Aorta (tissue), 5 donors: ENCODE results near the gene ERVFRD-1. TPM values are rescaled to one million over a fixed set of nuclear protein-coding genes. Genes with fewer than 3 reads are reported as not detected.
"Not testable (repeated sequence)": the region's sequence is repeated elsewhere in the genome, so short reads cannot be mapped to it uniquely, and the experiment has no call there.

Experiments used
- ATAC-seq: fragments of 200-7000 bp; cut with Tn5 transposase; one replicate; pipeline ENCODE4 v1.9.1; 2022; ENCODE audit warnings: moderate library complexity; ENCODE audit not compliant: low FRiP score
- DNase-seq, 2 donors: peaks; one replicate each; pipeline ENCODE4 v3.0.0-alpha.2; 2020
- H3K27ac ChIP-seq, 2 donors: one replicate each; pipeline ENCODE4 v1.5.1; 2013; ENCODE audit warnings: low read length in 2 of 2, mild to moderate bottlenecking in 2 of 2, moderate library complexity in 2 of 2, control low read depth in 1 of 2, inconsistent platforms in 1 of 2, low read depth in 1 of 2
- H3K27me3 ChIP-seq, 2 donors: one replicate each; pipeline ENCODE4 v1.6.1; 2013; ENCODE audit warnings: control low read depth in 1 of 2, low read length in 1 of 2, mild to moderate bottlenecking in 1 of 2, moderate library complexity in 1 of 2; ENCODE audit not compliant: insufficient read depth in 2 of 2, control insufficient read depth in 1 of 2
- H3K36me3 ChIP-seq, 2 donors: one replicate each; pipeline ENCODE4 v1.6.1; 2013; ENCODE audit warnings: control low read depth in 1 of 2, low read length in 1 of 2, mild to moderate bottlenecking in 1 of 2; ENCODE audit not compliant: insufficient read depth in 2 of 2, control insufficient read depth in 1 of 2
- H3K4me1 ChIP-seq, 2 donors: one replicate each; pipeline ENCODE4 v1.6.1; 2013; ENCODE audit warnings: low read length in 2 of 2, control low read depth in 1 of 2, mild to moderate bottlenecking in 1 of 2, moderate library complexity in 1 of 2; ENCODE audit not compliant: insufficient read depth in 2 of 2, control insufficient read depth in 1 of 2
- H3K4me3 ChIP-seq, 2 donors: one replicate each; pipeline ENCODE4 v1.5.1; 2013; ENCODE audit warnings: low read length in 2 of 2, control low read depth in 1 of 2, mild to moderate bottlenecking in 1 of 2
- H3K9me3 ChIP-seq: one replicate; pipeline ENCODE4 v1.6.1; 2013; ENCODE audit warnings: mild to moderate bottlenecking, low read length; ENCODE audit not compliant: control insufficient read depth
- WGBS, 2 donors: extraction: QIAGEN DNeasy Blood & Tissue Kit; methylation state at CpG; one replicate each; pipeline ENCODE4 v1.1.7; 2013; 5-methylcytosine and 5-hydroxymethylcytosine counted together
- intact Hi-C, 2 donors: fragments of 100-400 bp; cut with DNase I; formaldehyde crosslinking; loops; one replicate each; pipeline versions ENCODE4 v1.14.2 to v1.15.0; 2022
- polyA plus RNA-seq, 2 donors: library from polyadenylated mRNA; stranded (reverse); fragments of 200-250 nt; gene quantifications; one replicate each; pipeline ENCODE4 v1.2.3, GENCODE V29; 2013
- total RNA-seq, 2 donors: library from RNA; stranded (reverse); fragmentation: NEBNext Ultra II Directional; extraction: Animal tissue kit (Norgen Biotek cat#: 25700); gene quantifications; one replicate each; pipeline ENCODE4 v1.2.1, GENCODE V29; 2021
- donor health status: healthy with polysubstance abuse.
- donor health status: Bipolar disorder and iron deficiency.
- donor health status: DM: no; HTN: no; CAD: no.
- donor health status: DM: no; HTN: no; CAD: no.
- donor health status: DM: yes; HTN: yes; CAD: no.

The ERVFRD-1 gene
- total and polyA plus RNA-seq, 4 donors: 0.12 TPM; not detected in 3

DNA sequence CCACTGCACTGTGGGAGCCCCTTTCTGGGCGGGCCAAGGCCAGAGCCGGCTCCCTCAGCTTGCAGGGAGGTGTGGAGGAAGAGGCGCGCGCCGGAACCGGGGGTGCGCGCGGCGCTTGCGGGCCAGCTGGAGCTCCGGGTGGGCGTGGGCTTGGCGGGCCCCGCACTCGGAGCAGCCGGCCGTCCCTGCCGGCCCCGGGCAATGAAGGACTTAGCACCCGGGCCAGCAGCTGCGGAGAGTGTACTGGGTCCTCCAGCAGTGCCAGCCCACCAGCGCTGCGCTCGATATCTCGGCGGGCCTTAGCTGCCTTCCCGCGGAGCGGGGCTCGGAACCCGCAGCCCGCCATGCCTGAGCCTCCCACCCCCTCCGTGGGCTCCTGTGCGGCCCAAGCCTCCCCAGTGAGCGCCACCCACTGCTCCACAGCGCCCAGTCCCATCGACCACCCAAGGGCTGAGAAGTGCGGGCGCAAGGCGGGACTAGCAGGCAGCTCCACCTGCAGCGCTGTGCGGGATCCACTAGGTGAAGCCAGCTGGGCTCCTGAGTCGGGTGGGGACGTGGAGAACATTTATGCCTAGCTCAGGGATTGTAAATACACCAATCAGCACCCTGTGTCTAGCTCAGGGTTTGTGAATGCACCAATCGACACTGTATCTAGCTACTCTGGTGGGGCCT, 24.2 kb downstream of the ERVFRD-1 start:
- H3K9me3 ChIP-seq, DNase-seq, H3K4me1 ChIP-seq, ATAC-seq, intact Hi-C loops, H3K27me3 ChIP-seq, H3K27ac ChIP-seq, H3K4me3 ChIP-seq, H3K36me3 ChIP-seq: not testable (repeated sequence)
- WGBS, 2 donors: 84 to 89% methylated on average over 47 of the region's 47 CpGs

DNA sequence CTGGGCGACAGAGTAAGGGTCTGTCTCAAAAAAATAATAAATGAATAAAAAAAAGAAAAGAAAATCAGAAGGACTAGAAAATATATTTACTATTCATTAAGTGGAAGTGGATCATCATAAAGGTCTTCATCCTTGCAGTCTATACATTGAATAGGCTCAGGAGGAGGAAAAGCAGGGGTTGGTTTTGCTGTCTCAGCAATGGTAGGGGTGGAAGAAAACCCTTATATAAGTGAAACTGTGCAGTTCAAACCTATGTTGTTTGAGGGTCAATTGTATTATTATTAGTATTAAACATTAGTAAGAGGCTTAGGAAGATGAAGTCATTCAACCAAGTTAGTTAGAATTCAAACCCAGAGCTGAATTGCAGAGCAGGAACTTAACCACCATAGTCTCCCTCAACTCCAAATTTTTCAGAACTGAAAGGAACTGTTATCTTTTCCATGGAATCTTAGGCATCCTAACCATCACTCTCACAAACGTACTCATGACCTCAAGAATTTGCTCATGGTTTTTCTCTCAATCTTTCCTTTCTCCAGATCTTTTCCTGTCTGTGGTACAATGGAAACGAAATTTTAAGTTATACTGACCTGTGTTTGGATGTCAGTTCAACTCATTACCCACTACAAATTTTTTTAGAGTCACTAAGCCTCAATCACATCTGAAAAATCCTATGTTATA, 25.6 kb downstream of the ERVFRD-1 start:
- no peak for DNase-seq
- Histone ChIP-seq H3K27ac (no peak overlapping the region), H3K36me3 (no peaks in the 10 kb centered on the region), H3K4me3 (no peak overlapping the region), H3K9me3 (no peaks in the 10 kb centered on the region), H3K27me3 (no peaks in the 10 kb centered on the region), H3K4me1 (no peaks in the 10 kb centered on the region)
- intact Hi-C loops: no loop called here
- WGBS, 2 donors: 40 to 41% methylated on average over 3 of the region's 3 CpGs
- ATAC-seq: no peak

DNA sequence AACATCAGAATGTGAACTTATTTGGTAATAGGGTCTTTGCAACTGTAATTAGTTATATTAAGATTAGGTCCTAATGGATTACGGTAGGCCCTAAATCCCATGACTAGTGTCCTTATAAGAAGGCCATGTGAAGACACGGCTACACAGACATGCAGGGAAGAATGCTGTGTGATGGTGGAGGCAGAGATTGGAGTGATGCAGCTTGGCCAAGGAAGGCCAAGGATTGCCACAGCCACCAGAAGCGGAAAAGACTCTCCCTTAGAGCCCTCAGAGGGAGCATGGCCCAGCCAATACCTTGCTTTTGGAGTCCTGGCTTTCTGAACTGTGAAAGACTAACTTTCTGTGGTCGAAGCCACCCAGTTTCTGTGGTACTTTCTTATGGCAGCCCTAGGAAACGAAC, 27.6 kb downstream of the ERVFRD-1 start:
- WGBS, 2 donors: 85 to 93% methylated on average over 5 of the region's 5 CpGs
- Histone ChIP-seq H3K27me3 (no peaks in the 10 kb centered on the region), H3K4me1 (no peaks in the 10 kb centered on the region), H3K36me3 (no peaks in the 10 kb centered on the region), H3K27ac (no peak overlapping the region), H3K9me3 (no peaks in the 10 kb centered on the region), H3K4me3 (no peak overlapping the region)
- ATAC-seq: no peak
- intact Hi-C loops: no loop called here
- no peak for DNase-seq

DNA sequence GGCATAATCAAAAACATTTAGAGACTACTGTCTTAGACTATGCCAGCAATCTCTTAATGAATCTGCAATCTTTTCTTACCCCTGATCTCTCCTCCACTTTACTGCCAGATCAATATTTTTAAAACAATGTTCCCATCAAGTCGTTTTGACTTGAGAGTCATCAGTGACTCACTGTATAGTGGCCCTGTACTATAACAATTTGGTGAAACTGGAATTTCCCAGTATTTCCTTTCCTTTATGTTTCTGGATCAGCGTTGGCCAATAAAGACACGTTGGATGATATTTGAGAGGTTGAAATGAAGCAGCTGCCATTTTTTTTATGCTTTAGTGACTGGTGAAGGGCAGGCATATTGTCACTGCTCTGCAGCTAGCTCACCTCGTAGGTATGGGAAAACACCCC, 28.0 kb downstream of the ERVFRD-1 start:
- Histone ChIP-seq H3K27me3 (no peaks in the 10 kb centered on the region), H3K27ac (no peak overlapping the region), H3K4me3 (no peak overlapping the region), H3K36me3 (no peaks in the 10 kb centered on the region), H3K4me1 (no peaks in the 10 kb centered on the region), H3K9me3 (no peaks in the 10 kb centered on the region)
- intact Hi-C loops: no loop called here
- ATAC-seq: no peak
- no peak for DNase-seq
- 79 to 80% methylated on average over 4 of the region's 4 CpGs for WGBS, 2 donors

DNA sequence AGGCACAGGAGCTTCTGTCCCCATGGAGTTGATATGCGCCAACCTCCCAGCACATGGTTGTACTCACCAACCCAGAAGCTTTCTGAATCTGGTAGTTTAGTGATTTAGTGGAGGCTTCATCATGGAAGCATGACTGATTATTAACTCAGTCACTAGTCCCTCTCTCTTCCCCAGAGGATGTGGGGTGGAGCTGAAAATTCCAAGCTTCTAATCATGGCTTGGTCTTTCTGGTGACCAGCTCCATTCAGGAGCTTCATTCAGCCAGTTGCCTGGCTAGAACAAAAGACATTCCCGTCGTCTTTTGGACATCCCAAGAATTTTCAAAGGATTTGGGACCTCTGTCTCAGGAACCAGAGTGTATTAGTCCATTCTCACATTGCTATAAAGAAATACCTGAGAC, 31.2 kb downstream of the ERVFRD-1 start:
- 60 to 73% methylated on average over 3 of the region's 3 CpGs for WGBS, 2 donors
- DNase-seq (no peak), ATAC-seq (no peak)
- Histone ChIP-seq H3K27me3 (no peaks in the 10 kb centered on the region), H3K27ac (no peak overlapping the region), H3K4me3 (no peak overlapping the region), H3K36me3 (no peaks in the 10 kb centered on the region), H3K9me3 (no peaks in the 10 kb centered on the region), H3K4me1 (no peaks in the 10 kb centered on the region)
- intact Hi-C loops: no loop called here

DNA sequence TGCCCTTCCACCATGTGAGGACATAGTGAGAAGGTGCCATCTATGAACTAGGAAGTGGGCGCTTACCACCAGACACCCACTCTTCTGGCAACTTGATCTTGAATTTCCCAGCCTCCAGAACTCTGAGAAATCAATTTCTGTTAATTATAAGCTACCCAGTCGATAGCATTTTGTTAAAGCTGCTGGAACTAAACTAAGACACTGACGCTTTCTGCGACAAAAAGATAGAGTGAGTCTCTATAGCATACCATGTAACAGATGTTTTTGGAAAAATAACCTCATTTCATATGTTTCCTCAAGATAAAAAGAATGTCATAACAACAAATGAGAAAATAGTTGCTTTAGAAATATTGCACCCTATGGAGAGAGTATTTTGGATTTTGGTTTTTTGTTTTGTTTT, 33.3 kb downstream of the ERVFRD-1 start:
- Histone ChIP-seq H3K27ac (no peak overlapping the region), H3K9me3 (no peaks in the 10 kb centered on the region), H3K27me3 (no peaks in the 10 kb centered on the region), H3K4me1 (no peaks in the 10 kb centered on the region), H3K36me3 (no peaks in the 10 kb centered on the region), H3K4me3 (no peak overlapping the region)
- intact Hi-C loops: no loop called here
- DNase-seq (no peak), ATAC-seq (no peak)
- WGBS, 2 donors: 92 to 95% methylated on average over 4 of the region's 4 CpGs

DNA sequence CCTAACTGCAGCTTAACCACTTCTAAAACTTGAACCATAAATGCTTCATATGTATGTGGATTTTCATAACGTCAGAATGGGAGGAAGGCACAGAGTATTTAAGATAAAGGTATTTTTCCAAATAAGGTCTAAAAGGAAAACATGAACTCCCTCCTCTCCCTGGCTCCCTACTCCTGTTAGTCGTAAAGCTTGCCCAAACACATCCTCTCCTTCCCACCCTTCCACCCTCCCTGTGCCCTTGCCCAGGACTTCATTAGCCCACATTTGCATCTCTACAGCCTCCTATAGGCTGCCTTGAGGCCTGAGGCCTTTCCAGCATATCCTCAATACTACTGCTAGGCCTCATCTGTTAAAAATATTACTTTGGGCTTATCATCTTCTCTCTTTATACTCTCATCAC, 35.0 kb downstream of the ERVFRD-1 start:
- DNase-seq: no peak
- H3K4me1 ChIP-seq: no peaks in the 10 kb centered on the region
- intact Hi-C loops: no loop called here
- no peaks in the 10 kb centered on the region for H3K9me3 ChIP-seq
- no peaks in the 10 kb centered on the region for H3K36me3 ChIP-seq
- 61 to 62% methylated on average over 2 of the region's 2 CpGs for WGBS, 2 donors
- H3K27ac ChIP-seq: no peak overlapping the region
- no peaks in the 10 kb centered on the region for H3K27me3 ChIP-seq
- H3K4me3 ChIP-seq: no peak overlapping the region
- no peak for ATAC-seq

DNA sequence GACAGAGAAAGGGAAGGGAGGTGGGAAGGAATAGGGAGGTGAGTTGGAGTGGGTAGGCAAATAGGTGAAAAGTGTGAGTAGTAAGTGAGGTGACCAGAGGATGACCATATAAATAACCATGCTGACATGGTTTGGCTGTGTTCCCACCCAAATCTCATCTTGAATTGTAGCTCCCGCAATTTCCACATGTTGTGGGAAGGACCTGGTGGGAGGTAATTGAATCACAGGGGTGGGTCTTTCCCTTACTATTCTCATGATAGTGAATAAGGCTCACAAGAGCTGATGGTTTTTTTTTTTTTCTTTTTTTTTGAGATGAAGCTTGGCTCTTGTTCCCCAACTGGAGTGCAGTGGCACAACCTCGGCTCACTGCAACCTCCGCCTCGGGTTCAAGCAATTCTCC, 39.4 kb downstream of the ERVFRD-1 start:
- H3K36me3 ChIP-seq: no peaks in the 10 kb centered on the region
- no peaks in the 10 kb centered on the region for H3K9me3 ChIP-seq
- intact Hi-C loops: no loop called here
- no peak for DNase-seq
- 91 to 96% methylated on average over 4 of the region's 4 CpGs for WGBS, 2 donors
- no peak overlapping the region for H3K27ac ChIP-seq
- no peak overlapping the region for H3K4me3 ChIP-seq
- no peaks in the 10 kb centered on the region for H3K4me1 ChIP-seq
- ATAC-seq: no peak
- H3K27me3 ChIP-seq: no peaks in the 10 kb centered on the region

DNA sequence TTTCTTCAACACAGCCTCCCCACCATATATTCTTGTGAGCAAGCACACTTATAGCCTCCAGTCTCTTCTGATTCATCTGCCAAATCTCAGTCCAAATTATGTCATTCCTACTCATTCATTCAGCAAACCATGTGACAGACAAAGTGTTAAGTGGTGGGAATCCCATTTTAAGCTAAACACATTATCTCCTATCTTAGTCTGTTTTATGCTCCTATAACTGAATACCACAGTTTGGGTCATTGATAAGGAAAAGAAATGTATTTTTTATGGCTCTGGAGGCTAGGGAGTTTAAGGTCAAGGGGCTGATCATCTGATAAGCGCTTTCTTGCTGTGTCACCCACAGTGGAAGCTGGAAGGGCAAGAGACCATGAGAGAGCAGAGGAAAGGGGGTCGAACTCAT, 41.8 kb downstream of the ERVFRD-1 start:
- H3K27ac ChIP-seq: no peak overlapping the region
- no peak overlapping the region for H3K4me3 ChIP-seq
- WGBS, 2 donors: 53 to 60% methylated on average over 2 of the region's 2 CpGs
- no peaks in the 10 kb centered on the region for H3K27me3 ChIP-seq
- H3K36me3 ChIP-seq: no peaks in the 10 kb centered on the region
- ATAC-seq: no peak
- H3K9me3 ChIP-seq: no peaks in the 10 kb centered on the region
- no peak for DNase-seq
- no peaks in the 10 kb centered on the region for H3K4me1 ChIP-seq
- intact Hi-C loops: loop anchor here (2.0 to 10.0 kb wide), 4 partner anchors 115 to 591 kb away; no protein-coding TSS in a partner anchor
